PC-9 (cell line): Measurements from ENCODE around the gene FGB. TPM values are rescaled to one million over a fixed set of nuclear protein-coding genes. Genes with fewer than 3 reads are reported as not detected.

ENCODE experiments used
- BruUV-seq: library from RNA; stranded (reverse); fragments of 400-500 nt; replicated peaks from 2 replicates; lab custom pipeline; 2021; lab: Mats Ljungman, UMichigan
- CTCF ChIA-PET: fragments of 300-600 bp; sonication (Branson Sonifier 250); formaldehyde crosslinking; loops from one replicate; lab custom pipeline; 2022; ENCODE audit warnings: antibody characterized with exemption; lab: Charles Lee
- POLR2A ChIA-PET: fragments of 300-600 bp; sonication (Branson Sonifier 250); formaldehyde crosslinking; loops from one replicate; lab custom pipeline; 2022; ENCODE audit warnings: antibody characterized with exemption; ENCODE audit not compliant: unreplicated experiment; lab: Charles Lee
- DNase-seq, 2 experiments: peaks; one replicate each; pipeline versions ENCODE4 v3.0.0 to v3.0.0-alpha.2; 2015 to 2022; ENCODE audit warnings: mixed read lengths in 1 of 2
- H2AFZ ChIP-seq: fragments of 200-600 bp; sonication (generic); 2 replicates; pipeline ENCODE4 v1.8.1; 2017; ENCODE audit warnings: antibody characterized with exemption
- H3F3A ChIP-seq: fragments of 200-600 bp; sonication (generic); 2 replicates; pipeline ENCODE4 v1.8.1; 2017; ENCODE audit warnings: antibody characterized with exemption, mild to moderate bottlenecking, low read depth; ENCODE audit not compliant: insufficient read depth
- H3K27ac ChIP-seq: fragments of 200-600 bp; sonication (generic); 2 replicates; pipeline ENCODE4 v1.6.1; 2016; ENCODE audit warnings: mixed run types
- H3K27me3 ChIP-seq: fragments of 200-600 bp; sonication (generic); 2 replicates; pipeline ENCODE4 v1.6.1; 2016; ENCODE audit warnings: low read depth, mixed run types; ENCODE audit not compliant: insufficient read depth
- H3K36me3 ChIP-seq: fragments of 200-600 bp; sonication (generic); 2 replicates; pipeline ENCODE4 v1.6.1; 2016; ENCODE audit warnings: low read depth, mixed run types
- H3K4me1 ChIP-seq: fragments of 200-600 bp; sonication (generic); replicated peaks from 2 replicates; pipeline ENCODE4 v1.6.1; 2016; ENCODE audit warnings: mixed run types; ENCODE audit not compliant: insufficient read depth
- H3K4me2 ChIP-seq: fragments of 200-600 bp; sonication (generic); 2 replicates; pipeline ENCODE4 v1.6.1; 2017; ENCODE audit warnings: mixed run types
- H3K4me3 ChIP-seq: fragments of 200-600 bp; sonication (generic); 2 replicates; pipeline ENCODE4 v1.6.1; 2016; ENCODE audit warnings: mixed run types
- H3K79me2 ChIP-seq: fragments of 200-600 bp; sonication (generic); 2 replicates; pipeline ENCODE4 v1.6.1; 2017; ENCODE audit warnings: low read depth, mixed run types
- H3K9me2 ChIP-seq: fragments of 200-600 bp; sonication (generic); 2 replicates; pipeline ENCODE4 v1.8.1; 2017; ENCODE audit warnings: mild to moderate bottlenecking; ENCODE audit not compliant: insufficient read depth
- H3K9me3 ChIP-seq: fragments of 200-600 bp; sonication (generic); 2 replicates; pipeline ENCODE4 v1.8.1; 2016; ENCODE audit warnings: low read depth; ENCODE audit not compliant: insufficient read depth
- H4K20me1 ChIP-seq: fragments of 200-600 bp; sonication (generic); 2 replicates; pipeline ENCODE4 v1.8.1; 2017; ENCODE audit not compliant: insufficient read depth
- CTCF ChIP-seq: fragments of 200-600 bp; sonication (generic); conservative IDR thresholded peaks from 2 replicates; pipeline ENCODE4 v1.6.1; 2017; ENCODE audit warnings: mixed run types, antibody characterized with exemption, mild to moderate bottlenecking, moderate library complexity
- EZH2 ChIP-seq: fragments of 200-600 bp; sonication (generic); IDR thresholded peaks from 2 replicates; pipeline ENCODE4 v1.8.0; 2017; ENCODE audit warnings: antibody characterized with exemption, low read depth
- intact Hi-C: fragments of 100-400 bp; cut with micrococcal nuclease; formaldehyde crosslinking; loops from one replicate; pipeline ENCODE4 v1.10.0; 2022; ENCODE audit not compliant: unreplicated experiment
- total RNA-seq: library from RNA; stranded (reverse); gene quantifications from 2 replicates; pipeline ENCODE4 v1.2.3, GENCODE V29; 2021

Gene FGB
- total RNA-seq, 1 experiment from 2014 or later = not detected

GRCh38 chr4:154549894-154550790, 12.7 kb upstream of the FGB start, which contains the start of gene PLRG1:
Gene PLRG1, minus strand, starts transcription at chr4:154550400. Its CDS starts 92 bp downstream, at chr4:154550308.
- Histone ChIP-seq H3K4me2 (peak within 1 kb of the TSS; percentile 95), H3K4me3 (peak within 1 kb of the TSS; percentile 65), H3K36me3 (peaks cover 17% of the 10 kb centered on the region), H3K27ac (0 out of 2 replicates have a peak within 1 kb of the TSS, but pooled peaks have one; percentile 24), H2AFZ (peak within 1 kb of the TSS; percentile 98), H3K9me3 (no peaks in the 10 kb centered on the region), H3K4me1 (peaks cover 11% of the 10 kb centered on the region), H3F3A (no peaks in the 10 kb centered on the region), H3K27me3 (no peaks in the 10 kb centered on the region), H3K9me2 (no peaks in the 10 kb centered on the region), H3K79me2 (peaks cover 19% of the 10 kb centered on the region), H4K20me1 (no peaks in the 10 kb centered on the region)
- peak; percentile 77 to 93 for DNase-seq
- TF ChIP-seq EZH2 = no peak
- no peak for TF ChIP-seq CTCF
- intact Hi-C loops = loop anchor here (1.0 to 10.0 kb wide), 5 partner anchors 43 to 825 kb away; partner anchors contain the start of genes MAP9 and SFRP2
- BruUV-seq = TSS peak; percentile 78
- CTCF ChIA-PET = interaction anchor here (0.6 to 1.7 kb wide), 6 partner anchors 9 to 194 kb away, joined by 3 to 9 read pairs (median 6); partner anchors contain the start of gene LRAT
- POLR2A ChIA-PET = interaction anchor here (0.7 to 0.8 kb wide), 2 partner anchors 22 to 62 kb away, joined by 6 to 7 read pairs; partner anchors contain the start of gene FGG

GRCh38 chr4:154551872-154552686, 10.7 kb upstream of the FGB start:
- CTCF ChIA-PET = interaction anchor here (2.0 kb wide), 1 partner anchor 66 kb away, joined by 13 read pairs; no protein-coding TSS in a partner anchor
- no peak overlapping the region for H3K4me3 ChIP-seq
- H3F3A ChIP-seq = no peaks in the 10 kb centered on the region
- POLR2A ChIA-PET = no interaction called here
- peaks cover 4% of the 10 kb centered on the region; the same call in 1 of the 2 replicates for H3K36me3 ChIP-seq
- no peaks in the 10 kb centered on the region for H4K20me1 ChIP-seq
- TF ChIP-seq EZH2 = no peak
- TF ChIP-seq CTCF = peak; percentile 77
- BruUV-seq = no TSS peak
- H2AFZ ChIP-seq = no peak overlapping the region
- H3K4me2 ChIP-seq = no peak overlapping the region
- H3K4me1 ChIP-seq = peaks cover 11% of the 10 kb centered on the region
- H3K9me3 ChIP-seq = no peaks in the 10 kb centered on the region
- peaks cover 19% of the 10 kb centered on the region for H3K79me2 ChIP-seq
- intact Hi-C loops = loop anchor here (1.0 to 10.0 kb wide), 6 partner anchors 66 to 823 kb away; partner anchors contain the start of genes MAP9 and SFRP2
- H3K27ac ChIP-seq = no peak overlapping the region
- no peaks in the 10 kb centered on the region for H3K27me3 ChIP-seq
- H3K9me2 ChIP-seq = no peaks in the 10 kb centered on the region
- peak; percentile 68 to 75 for DNase-seq

GRCh38 chr4:154559141-154559493, 3.7 kb upstream of the FGB start:
- Histone ChIP-seq H3K4me3 (no peak overlapping the region), H3F3A (no peaks in the 10 kb centered on the region), H3K27me3 (no peaks in the 10 kb centered on the region), H3K79me2 (no peaks in the 10 kb centered on the region), H3K36me3 (no peaks in the 10 kb centered on the region), H3K27ac (no peak overlapping the region), H3K9me3 (no peaks in the 10 kb centered on the region), H3K9me2 (no peaks in the 10 kb centered on the region), H3K4me1 (peaks cover 12% of the 10 kb centered on the region; the same call in 1 of the 2 replicates), H4K20me1 (no peaks in the 10 kb centered on the region), H2AFZ (no peak overlapping the region), H3K4me2 (no peak overlapping the region)
- no peak for DNase-seq
- ChIA-PET POLR2A (no interaction called here), CTCF (interaction anchor here (1.4 to 2.1 kb wide), 4 partner anchors 9 to 65 kb away, joined by 3 to 36 read pairs (median 8); partner anchors contain the start of gene PLRG1)
- no TSS peak for BruUV-seq
- intact Hi-C loops = loop anchor here (1.0 to 10.0 kb wide), 5 partner anchors 59 to 816 kb away; partner anchors contain the start of genes MAP9 and SFRP2
- TF ChIP-seq EZH2 = no peak
- TF ChIP-seq CTCF = no peak
